Measurements from ENCODE around the gene CYP2C9. TPM values are rescaled to one million over a fixed set of nuclear protein-coding genes. Genes with fewer than 3 reads are reported as not detected.

Gene CYP2C9
- total RNA-seq, 1 experiment from 2014 or later = 0.41 TPM

- ChIA-PET CTCF (interaction anchor here (1.2 kb wide), 1 partner anchor 324 kb away, joined by 3 read pairs; no protein-coding TSS in a partner anchor), POLR2A (no interaction called here)
- H3K27me3 ChIP-seq (ENCODE audit: control insufficient read depth, insufficient read depth, low read length) = peaks cover 10% of the 10 kb centered on the region; the same call in 1 of the 2 replicates
- H3K4me1 ChIP-seq (ENCODE audit: control insufficient read depth, insufficient read depth, low read length) = no peaks in the 10 kb centered on the region
- in situ Hi-C loops (cut with HindIII; ENCODE audit: low pct_unique_long_range_greater_than_20kb, low sequenced_read_pairs) (no loop called here), intact Hi-C loops (cut with micrococcal nuclease; ENCODE audit: unreplicated experiment) (no loop called here)
- H3K4me3 ChIP-seq (ENCODE audit: low read depth in 2 of 2, low read length in 2 of 2) = no peak overlapping the region
- no peak overlapping the region for H3K27ac ChIP-seq (ENCODE audit: low read length)
- ATAC-seq = no peak
- no peaks in the 10 kb centered on the region for H3K36me3 ChIP-seq (ENCODE audit: control insufficient read depth, insufficient read depth, low read length)
- no peaks in the 10 kb centered on the region for H3K9me3 ChIP-seq (ENCODE audit: control insufficient read depth, insufficient read depth, low read depth, low read length)
- BruUV-seq (replicated peaks) = no TSS peak
- no peak for DNase-seq (ENCODE audit: low read depth, low spot score)
- TF ChIP-seq TCF7L2 (IDR thresholded peaks at IDR 0.05; ENCODE audit: low read depth, low read length) (no peak), REST (IDR thresholded peaks at IDR 0.05; ENCODE audit: insufficient read depth in 1 of 2, low read depth in 2 of 2, low read length in 1 of 2) (no peak)
Measured at GRCh38 chr10:95039281-95039680, 100.8 kb downstream of the CYP2C9 start.

Other genes starting within 250 kb of the CYP2C9 start
- gene CYP2C19, start 176.0 kb upstream of the CYP2C9 start, total RNA-seq (2021; ENCODE audit: unreplicated experiment) = 0.15 TPM
- 0.26 TPM for gene CYP2C8, start 130.8 kb downstream of the CYP2C9 start, total RNA-seq (2021; ENCODE audit: unreplicated experiment)

Measured in Panc1 (cell line).